GM18499 (cell line): ENCODE measurements around the gene AMBN.
"Not testable (repeated sequence)": the region's sequence is repeated elsewhere in the genome, so short reads cannot be mapped to it uniquely, and the experiment has no call there.

Experiments used
- ATAC-seq: cut with Tn5 transposase; IDR thresholded peaks from one replicate; pipeline ENCODE4 v1.9.1; 2021; ENCODE audit warnings: moderate number of reproducible peaks; ENCODE audit not compliant: insufficient read depth, unreplicated experiment

AMBN gene

GRCh38 chr4:70606459-70606858, 14.4 kb downstream of the AMBN start:
- no peak for ATAC-seq

DNA sequence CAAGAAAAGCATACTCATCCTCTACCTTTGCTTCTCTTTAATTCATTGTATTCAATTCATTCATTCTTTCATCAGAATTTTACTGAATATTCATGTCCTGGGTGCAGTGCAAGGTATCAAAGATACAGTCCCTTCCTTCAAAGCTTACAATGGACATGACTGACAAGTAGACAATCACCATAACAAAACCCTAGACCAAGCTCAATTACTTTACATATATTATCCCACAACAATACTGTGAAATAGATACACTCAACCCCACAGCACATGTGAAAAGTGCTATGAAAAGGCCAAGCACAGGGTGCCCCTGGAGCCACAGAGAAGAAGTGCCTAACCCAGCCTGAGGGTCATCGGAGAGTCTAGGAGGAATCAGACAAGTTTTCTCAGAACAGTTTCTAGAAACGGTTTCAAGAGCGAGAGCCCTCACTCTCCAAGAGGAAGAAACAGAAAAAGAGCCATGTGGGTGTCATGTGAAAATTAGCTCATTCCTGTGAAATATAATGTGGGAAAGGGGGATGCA, 15.3 kb downstream of the AMBN start:
- ATAC-seq, result no peak

GRCh38 chr4:70608324-70608723, 16.3 kb downstream of the AMBN start:
- ATAC-seq, result no peak

GRCh38 chr4:70613306-70614183, 21.5 kb downstream of the AMBN start:
- ATAC-seq, result peak; percentile 53

GRCh38 chr4:70614184-70614555, 22.1 kb downstream of the AMBN start:
- no peak for ATAC-seq

DNA sequence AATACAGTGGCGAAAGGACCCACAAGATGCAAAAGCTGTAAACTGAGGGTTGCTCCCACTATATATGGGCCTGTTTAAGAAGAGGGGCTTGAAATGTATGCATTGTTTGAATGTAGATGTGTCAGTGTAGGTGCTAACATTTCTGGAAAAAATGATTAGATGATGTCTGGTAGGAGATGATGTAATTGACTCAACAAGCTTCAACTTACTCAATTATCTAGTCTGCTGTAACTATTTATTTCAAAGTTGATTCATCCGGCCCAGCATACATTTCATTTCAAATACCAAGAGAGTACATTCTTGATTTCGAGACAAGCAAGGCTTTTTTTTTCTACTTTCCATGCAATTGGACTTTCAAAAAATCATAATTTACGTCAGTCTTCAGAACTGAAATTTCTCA, 27.2 kb downstream of the AMBN start:
- ATAC-seq, result no peak

DNA sequence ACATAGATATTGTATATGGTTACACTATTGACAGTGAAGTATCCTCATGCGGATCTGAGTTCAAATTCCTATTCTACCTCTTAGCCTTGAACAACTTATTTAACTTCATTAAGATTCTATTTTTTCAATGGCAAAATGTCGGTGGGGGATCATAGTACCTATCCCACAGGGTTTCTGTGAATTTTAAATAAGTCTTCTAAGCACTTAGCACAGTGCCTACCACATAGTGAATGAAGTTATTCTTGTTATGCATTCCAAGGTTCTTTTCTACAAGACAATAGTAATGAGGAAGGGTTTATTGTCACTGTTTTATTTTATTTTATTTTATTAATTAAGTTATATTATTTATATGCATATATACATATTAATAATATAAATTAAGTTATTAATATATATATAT, 27.7 kb downstream of the AMBN start:
- no peak for ATAC-seq

DNA sequence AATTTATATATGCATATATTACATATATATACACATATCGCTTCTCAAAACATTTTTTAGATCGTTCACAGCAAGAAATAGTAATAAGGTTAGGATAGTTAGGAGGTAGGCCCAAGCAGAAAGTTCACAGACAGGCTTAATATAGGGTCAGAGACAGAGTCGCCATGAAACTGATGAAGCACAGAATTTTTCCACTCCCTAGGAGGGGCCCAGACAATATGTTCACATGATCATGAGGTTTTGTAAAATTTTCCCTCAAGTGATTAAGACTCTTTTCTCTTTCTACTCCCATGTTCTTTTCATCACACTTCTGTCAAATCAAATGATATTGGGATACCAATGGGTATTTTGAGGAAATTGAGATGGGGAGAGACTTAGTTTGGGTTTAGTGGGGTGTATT, 31.3 kb downstream of the AMBN start:
- ATAC-seq, result no peak

DNA sequence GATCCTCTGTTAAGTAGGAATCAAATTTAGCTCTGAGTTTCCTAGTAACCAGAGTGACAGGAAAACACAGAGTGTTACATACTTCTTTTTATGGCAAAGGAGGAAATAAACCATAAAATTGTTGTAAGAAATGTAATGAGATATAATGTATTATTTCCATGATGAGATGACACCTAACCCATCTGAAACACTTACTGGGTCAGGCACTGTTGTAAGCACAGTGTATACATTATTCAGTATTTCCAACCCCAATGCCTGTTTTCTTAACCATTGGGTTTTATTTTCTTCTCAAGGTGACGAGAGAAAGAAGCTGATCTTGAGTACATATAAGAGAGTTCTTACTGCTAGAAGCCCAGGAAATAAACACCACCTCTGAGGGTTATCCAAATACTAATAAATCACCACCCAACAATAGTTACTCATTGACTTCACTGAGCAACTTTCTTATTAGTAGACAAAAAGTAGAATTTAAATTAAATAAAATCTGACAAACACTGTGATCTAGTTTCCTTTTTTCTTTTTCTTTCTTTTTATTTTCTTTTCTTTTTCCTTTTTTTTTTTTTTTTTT, 32.3 kb downstream of the AMBN start:
- no peak for ATAC-seq

GRCh38 chr4:70627620-70628019, 35.6 kb downstream of the AMBN start:
- ATAC-seq, result no peak

DNA sequence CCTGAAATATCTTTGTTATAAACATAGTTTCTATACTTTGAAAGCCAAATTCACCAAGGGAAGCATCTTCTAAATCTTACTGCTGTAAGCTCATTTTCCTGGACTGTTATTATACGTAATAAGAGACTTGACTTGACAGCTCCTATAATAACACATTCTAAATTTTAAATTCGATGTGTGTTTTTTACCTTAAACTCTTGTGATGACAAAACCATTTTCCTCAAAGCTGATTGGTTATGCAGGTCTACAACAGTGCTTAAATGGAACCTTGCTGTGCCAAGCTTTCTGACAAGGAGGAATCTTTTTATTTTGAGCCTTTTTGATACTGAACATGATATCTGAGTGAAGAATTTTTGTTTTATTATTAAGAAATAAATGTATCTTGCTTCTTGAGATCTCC, 36.4 kb downstream of the AMBN start, which contains the start of gene ENAM:
Gene ENAM (plus strand): TSS at position 301 of the 400 bp plus-strand sequence. CDS start 757 bp downstream, outside the sequence.
- no peak for ATAC-seq

GRCh38 chr4:70629469-70630090, 37.5 kb downstream of the AMBN start:
- ATAC-seq, result no peak

DNA sequence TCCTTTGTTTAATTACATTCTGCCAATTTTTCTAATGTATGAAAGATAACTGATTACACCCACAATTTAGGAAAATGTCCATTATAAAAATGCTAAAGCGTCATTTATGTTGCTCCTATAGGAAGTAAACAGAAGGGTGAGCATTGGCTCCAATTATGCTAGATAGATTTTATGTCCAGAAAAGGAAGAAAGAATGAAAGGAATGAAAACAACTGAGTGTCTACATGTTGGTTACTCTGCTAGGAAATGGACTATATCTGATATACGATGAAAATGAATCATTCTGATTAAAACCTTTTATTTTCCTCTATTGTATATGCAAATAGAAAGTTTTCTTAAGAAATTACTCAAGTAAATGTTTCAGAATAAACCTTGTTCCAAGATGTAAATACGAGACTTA, 38.1 kb downstream of the AMBN start:
- no peak for ATAC-seq

DNA sequence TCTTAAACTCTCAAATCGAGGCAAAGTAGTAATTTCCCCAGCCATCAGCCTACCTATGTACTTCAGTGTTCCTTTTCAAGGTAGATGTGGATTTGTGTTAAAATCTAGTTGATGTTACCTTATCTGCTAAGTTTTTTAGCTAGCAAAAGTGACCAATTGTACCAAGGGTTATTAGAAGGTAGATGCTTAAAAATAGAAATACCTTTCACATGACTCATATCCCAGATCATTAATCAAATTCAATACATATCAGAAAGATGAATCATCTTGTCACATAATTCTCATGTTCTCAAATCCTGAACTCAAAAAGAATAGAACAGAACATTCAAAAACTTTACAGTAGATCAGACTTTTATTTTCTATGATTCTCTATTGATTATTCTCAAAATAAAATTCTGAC, 40.0 kb downstream of the AMBN start:
- ATAC-seq, result no peak

DNA sequence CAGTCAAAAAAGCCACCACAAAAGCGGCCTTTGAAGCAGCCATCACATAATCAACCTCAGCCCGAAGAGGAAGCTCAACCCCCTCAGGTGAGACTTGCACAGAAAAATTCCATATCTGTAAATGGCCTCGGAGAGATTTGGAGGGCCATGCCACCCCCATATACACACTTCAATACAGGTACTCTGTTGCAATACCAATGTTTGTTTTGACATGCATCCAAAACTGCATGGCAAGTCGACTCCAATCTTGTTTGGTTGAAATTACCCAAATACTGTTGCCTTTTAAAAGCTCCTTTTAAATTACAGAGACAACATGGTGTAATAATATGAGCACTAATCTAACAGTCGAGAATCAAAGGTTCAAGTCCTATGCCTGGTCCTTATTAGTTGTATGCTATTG, 42.4 kb downstream of the AMBN start:
- no peak for ATAC-seq

GRCh38 chr4:70637239-70637913, 45.3 kb downstream of the AMBN start:
- ATAC-seq, result no peak

DNA sequence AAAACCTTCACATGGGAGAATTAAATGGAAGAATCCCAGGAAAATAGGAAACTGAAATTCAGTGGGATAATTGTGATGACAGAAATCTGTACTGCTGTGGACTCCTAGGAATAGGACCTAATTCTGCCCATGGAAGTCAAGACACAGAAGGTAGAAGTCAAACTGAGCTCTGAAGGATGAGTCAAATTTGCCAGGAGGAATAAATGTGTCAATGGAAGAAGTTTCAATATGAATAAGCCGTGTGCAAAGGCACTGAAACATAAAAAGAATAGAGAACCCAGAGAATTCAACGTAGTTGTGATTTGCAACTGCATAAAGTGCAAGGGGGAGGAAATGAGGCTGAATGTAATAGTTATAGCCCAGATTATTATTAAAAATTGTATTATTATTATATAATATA, 48.1 kb downstream of the AMBN start:
- peak; percentile 65 for ATAC-seq

GRCh38 chr4:70650741-70651140, 58.7 kb downstream of the AMBN start:
- ATAC-seq, result not testable (repeated sequence)

GRCh38 chr4:70651864-70652506, 59.9 kb downstream of the AMBN start:
- no peak for ATAC-seq

GRCh38 chr4:70654605-70655011, 62.6 kb downstream of the AMBN start:
- ATAC-seq, result no peak
